HepG2 (cell line): ENCODE results near the gene RUNX3. TPM values are rescaled to one million over a fixed set of nuclear protein-coding genes. Genes with fewer than 3 reads are reported as not detected.

Source experiments
- ATRX ChIP-seq: sonication (generic); formaldehyde crosslinking; IDR thresholded peaks from 2 replicates; pipeline ENCODE4 v1.4.0; 2020; ENCODE audit warnings: missing genetic modification reagents, borderline replicate concordance
- ESRRA ChIP-seq: sonication (generic); formaldehyde crosslinking; IDR thresholded peaks from 2 replicates; pipeline ENCODE4 v1.5.1; 2020; ENCODE audit warnings: mild to moderate bottlenecking, low read depth, missing genetic modification reagents
- GFI1 ChIP-seq: sonication (generic); formaldehyde crosslinking; IDR thresholded peaks from 2 replicates; pipeline ENCODE4 v1.5.0; 2020; ENCODE audit warnings: missing genetic modification reagents, mild to moderate bottlenecking, borderline replicate concordance
- GLI4 ChIP-seq: sonication (generic); formaldehyde crosslinking; IDR thresholded peaks from 2 replicates; pipeline ENCODE4 v1.5.1; 2020; ENCODE audit warnings: missing genetic modification reagents, mild to moderate bottlenecking, moderate library complexity, borderline replicate concordance
- GPN1 ChIP-seq: sonication (generic); formaldehyde crosslinking; IDR thresholded peaks from 2 replicates; pipeline ENCODE4 v1.5.1; 2020; ENCODE audit warnings: missing genetic modification reagents, borderline replicate concordance
- GZF1 ChIP-seq: sonication (generic); formaldehyde crosslinking; IDR thresholded peaks from 2 replicates; pipeline ENCODE4 v1.5.1; 2020; ENCODE audit warnings: mild to moderate bottlenecking, missing genetic modification reagents
- HMGA1 ChIP-seq: sonication (generic); formaldehyde crosslinking; conservative IDR thresholded peaks from 2 replicates; pipeline ENCODE4 v1.4.0; 2020; ENCODE audit warnings: missing genetic modification reagents
- HMGXB4 ChIP-seq, 2 experiments: sonication (generic) in 1 of 2; formaldehyde crosslinking in 1 of 2; IDR thresholded peaks; 2 replicates each; pipeline versions ENCODE4 v1.4.0 to v1.6.1; 2018 to 2020; ENCODE audit warnings: missing genetic modification reagents in 2 of 2, borderline replicate concordance in 1 of 2, low read depth in 1 of 2, mild to moderate bottlenecking in 1 of 2, missing biosample characterization in 1 of 2
- HOXA3 ChIP-seq: sonication (generic); formaldehyde crosslinking; IDR thresholded peaks from 2 replicates; pipeline ENCODE4 v1.5.0; 2020; ENCODE audit warnings: missing genetic modification reagents
- HOXD1 ChIP-seq: sonication (generic); formaldehyde crosslinking; IDR thresholded peaks from 2 replicates; pipeline ENCODE4 v1.5.0; 2020; ENCODE audit warnings: missing genetic modification reagents
- NFIB ChIP-seq: sonication (generic); formaldehyde crosslinking; IDR thresholded peaks from 2 replicates; pipeline ENCODE4 v1.9.0; 2021; ENCODE audit warnings: missing genetic modification reagents, mild to moderate bottlenecking, borderline replicate concordance
- PHB2 ChIP-seq: fragments of 450-650 bp; IDR thresholded peaks from 2 replicates; pipeline ENCODE4 v1.6.1; 2018; ENCODE audit not compliant: partially characterized antibody
- RXRB ChIP-seq: IDR thresholded peaks from 2 replicates; pipeline ENCODE4 v1.6.1; 2016; ENCODE audit warnings: borderline replicate concordance, missing genetic modification reagents, missing compliant biosample characterization
- TRIM24 ChIP-seq: sonication (generic); formaldehyde crosslinking; IDR thresholded peaks from 2 replicates; pipeline ENCODE4 v1.8.0; 2022; ENCODE audit warnings: mild to moderate bottlenecking, missing genetic modification reagents
- ZBED4 ChIP-seq: sonication (generic); formaldehyde crosslinking; IDR thresholded peaks from 2 replicates; pipeline ENCODE4 v1.4.0; 2020; ENCODE audit warnings: missing genetic modification reagents, borderline replicate concordance
- ZBTB8A ChIP-seq: sonication (generic); formaldehyde crosslinking; IDR thresholded peaks from 2 replicates; pipeline ENCODE4 v1.4.0; 2020; ENCODE audit warnings: mild to moderate bottlenecking, low read depth, missing genetic modification reagents, borderline replicate concordance
- ZFP36 ChIP-seq: fragments of 150-350 bp; IDR thresholded peaks from 2 replicates; pipeline ENCODE4 v1.6.1; 2018; ENCODE audit warnings: borderline replicate concordance, low read length, low read depth; ENCODE audit not compliant: partially characterized antibody
- ZNF24 ChIP-seq: fragments of 450-650 bp; IDR thresholded peaks from 2 replicates; pipeline ENCODE4 v1.6.1; 2017; ENCODE audit warnings: antibody characterized with exemption, mild to moderate bottlenecking
- ZNF563 ChIP-seq: sonication (generic); formaldehyde crosslinking; IDR thresholded peaks from 2 replicates; pipeline ENCODE4 v1.8.0; 2022; ENCODE audit warnings: mild to moderate bottlenecking, moderate library complexity, missing genetic modification reagents
- ZNF879 ChIP-seq: sonication (generic); formaldehyde crosslinking; IDR thresholded peaks from 2 replicates; pipeline ENCODE4 v1.8.1; 2023; ENCODE audit warnings: missing genetic modification reagents
- polyA plus RNA-seq, 8 experiments: library from polyadenylated mRNA; depleted of rRNA in 3 of 8; stranded (reverse) in 7 of 8; unstranded in 1 of 8; fragments of >200 nt; fragmentation: Illumina TruSeq in 4 of 8; extraction: Trizol in 4 of 8; gene quantifications; 2 replicates each; pipeline versions ENCODE4 v1.2.1 to v1.2.3, GENCODE V29; 2011 to 2016; ENCODE audit warnings: low read depth in 4 of 8, missing spikeins in 1 of 8, mixed read lengths in 1 of 8; ENCODE audit not compliant: insufficient read depth in 1 of 8
- total RNA-seq, 5 experiments: library from RNA; depleted of rRNA; stranded (reverse); fragments of >200 nt; fragmentation: Illumina TruSeq; extraction: Trizol; gene quantifications; 2 replicates each; pipeline ENCODE4 v1.2.3, GENCODE V29; 2016; ENCODE audit warnings: low read depth in 1 of 5
- TF ChIP-seq, protein P1 (sequence below): sonication (generic); formaldehyde crosslinking; IDR thresholded peaks from 2 replicates; pipeline ENCODE4 v1.4.0; 2020; ENCODE audit warnings: mild to moderate bottlenecking, missing genetic modification reagents

The RUNX3 gene
- total and polyA plus RNA-seq, 2 of the 13 experiments (the other 11 are each of a cell fraction or from before 2014, with no cell fraction given), result 0.04 to 0.22 TPM

GRCh38 chr1:24910751-24911650, 19.1 kb downstream of the RUNX3 start (continued):
- TF ChIP-seq, protein P1, sequence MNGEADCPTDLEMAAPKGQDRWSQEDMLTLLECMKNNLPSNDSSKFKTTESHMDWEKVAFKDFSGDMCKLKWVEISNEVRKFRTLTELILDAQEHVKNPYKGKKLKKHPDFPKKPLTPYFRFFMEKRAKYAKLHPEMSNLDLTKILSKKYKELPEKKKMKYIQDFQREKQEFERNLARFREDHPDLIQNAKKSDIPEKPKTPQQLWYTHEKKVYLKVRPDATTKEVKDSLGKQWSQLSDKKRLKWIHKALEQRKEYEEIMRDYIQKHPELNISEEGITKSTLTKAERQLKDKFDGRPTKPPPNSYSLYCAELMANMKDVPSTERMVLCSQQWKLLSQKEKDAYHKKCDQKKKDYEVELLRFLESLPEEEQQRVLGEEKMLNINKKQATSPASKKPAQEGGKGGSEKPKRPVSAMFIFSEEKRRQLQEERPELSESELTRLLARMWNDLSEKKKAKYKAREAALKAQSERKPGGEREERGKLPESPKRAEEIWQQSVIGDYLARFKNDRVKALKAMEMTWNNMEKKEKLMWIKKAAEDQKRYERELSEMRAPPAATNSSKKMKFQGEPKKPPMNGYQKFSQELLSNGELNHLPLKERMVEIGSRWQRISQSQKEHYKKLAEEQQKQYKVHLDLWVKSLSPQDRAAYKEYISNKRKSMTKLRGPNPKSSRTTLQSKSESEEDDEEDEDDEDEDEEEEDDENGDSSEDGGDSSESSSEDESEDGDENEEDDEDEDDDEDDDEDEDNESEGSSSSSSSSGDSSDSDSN (CRISPR knock-in tag), result peak; percentile 54
- TF ChIP-seq PHB2, result no peak
- TF ChIP-seq ZNF879, result no peak
- 0 out of 2 replicates have a peak, but pooled peaks have one; percentile 24 for TF ChIP-seq ZNF24
- TF ChIP-seq HMGXB4 (CRISPR knock-in tag; IDR thresholded peaks at IDR 0.05; ENCODE audit: borderline replicate concordance in 1 of 2, low read depth in 1 of 2), result no peak; a peak in 1 of 4 replicates
- no peak for TF ChIP-seq NFIB
- no peak for TF ChIP-seq HOXD1 (CRISPR knock-in tag)
- TF ChIP-seq ATRX (CRISPR knock-in tag), result no peak
- TF ChIP-seq ZBED4 (CRISPR knock-in tag), result no peak; the same call in 1 of the 2 replicates
- TF ChIP-seq ESRRA (CRISPR knock-in tag), result no peak
- no peak for TF ChIP-seq GLI4 (CRISPR knock-in tag)
- TF ChIP-seq ZFP36, result no peak
- TF ChIP-seq ZNF563 (CRISPR knock-in tag), result no peak; the same call in 1 of the 2 replicates
- no peak for TF ChIP-seq GZF1
- TF ChIP-seq ZBTB8A, result no peak
- TF ChIP-seq RXRB (CRISPR knock-in tag), result peak; percentile 66; the same call in 1 of the 2 replicates
- TF ChIP-seq TRIM24, result no peak
- TF ChIP-seq HMGA1 (CRISPR knock-in tag), result no peak
- no peak for TF ChIP-seq GPN1 (CRISPR knock-in tag)
- peak; percentile 75; the same call in 1 of the 2 replicates for TF ChIP-seq HOXA3 (CRISPR knock-in tag)
- peak; percentile 57; the same call in 1 of the 2 replicates for TF ChIP-seq GFI1 (CRISPR knock-in tag)
